ENCODE measurements around the gene PHOX2A. TPM values are rescaled to one million over a fixed set of nuclear protein-coding genes. Genes with fewer than 3 reads are reported as not detected.

PHOX2A gene
- total and polyA plus RNA-seq, 3 donors from 2014 or later: 1.3 to 2.0 (median 1.6) TPM

DNA sequence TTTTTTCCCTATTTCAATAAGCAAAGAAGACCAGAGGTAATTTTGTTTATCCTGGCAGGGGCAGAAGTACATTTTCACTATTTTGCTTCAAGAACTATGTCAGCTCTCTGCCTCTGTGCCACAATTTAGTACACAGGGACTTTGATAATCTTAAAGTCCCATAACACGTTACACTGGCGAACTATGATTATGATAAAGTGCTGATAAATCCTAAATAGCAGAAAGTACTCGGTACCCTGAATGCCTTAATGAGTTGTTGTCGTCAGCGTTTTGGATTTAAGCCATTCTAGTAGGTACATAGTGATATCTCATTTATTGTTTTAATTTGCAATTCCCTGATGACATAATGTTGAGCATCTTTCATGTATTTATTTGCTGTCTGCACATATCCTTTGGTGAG, 16.6 kb upstream of the PHOX2A start:
- TF ChIP-seq CTCF (IDR thresholded peaks at IDR 0.05): no peak
- TF ChIP-seq POLR2A (IDR thresholded peaks at IDR 0.05): no peak
- Histone ChIP-seq H3K9me3 (no peaks in the 10 kb centered on the region), H3K27me3 (no peaks in the 10 kb centered on the region), H3K4me3 (no peak overlapping the region), H3K27ac (no peak overlapping the region), H3K36me3 (ENCODE audit: low read depth, missing control alignments) (no peaks in the 10 kb centered on the region), H3K4me1 (no peaks in the 10 kb centered on the region)
- no peak for DNase-seq
- WGBS, 2 donors: 48 to 55% methylated on average over 5 of the region's 5 CpGs
- intact Hi-C loops (cut with DNase I; ENCODE audit: low total_unique reads): no loop called here

GRCh38 chr11:72259490-72259889, 15.5 kb upstream of the PHOX2A start:
- Histone ChIP-seq H3K4me3 (no peak overlapping the region), H3K27ac (no peak overlapping the region), H3K4me1 (no peaks in the 10 kb centered on the region), H3K36me3 (ENCODE audit: low read depth, missing control alignments) (no peaks in the 10 kb centered on the region), H3K27me3 (no peaks in the 10 kb centered on the region), H3K9me3 (no peaks in the 10 kb centered on the region)
- no peak for DNase-seq
- intact Hi-C loops (cut with DNase I; ENCODE audit: low total_unique reads): no loop called here
- TF ChIP-seq POLR2A (IDR thresholded peaks at IDR 0.05) (no peak), CTCF (IDR thresholded peaks at IDR 0.05) (no peak)
- 82 to 83% methylated on average over 2 of the region's 2 CpGs for WGBS, 2 donors

- no peak for DNase-seq
These were observed 13.6 kb upstream of the PHOX2A start for GRCh38 chr11:72257570-72257969.

DNA sequence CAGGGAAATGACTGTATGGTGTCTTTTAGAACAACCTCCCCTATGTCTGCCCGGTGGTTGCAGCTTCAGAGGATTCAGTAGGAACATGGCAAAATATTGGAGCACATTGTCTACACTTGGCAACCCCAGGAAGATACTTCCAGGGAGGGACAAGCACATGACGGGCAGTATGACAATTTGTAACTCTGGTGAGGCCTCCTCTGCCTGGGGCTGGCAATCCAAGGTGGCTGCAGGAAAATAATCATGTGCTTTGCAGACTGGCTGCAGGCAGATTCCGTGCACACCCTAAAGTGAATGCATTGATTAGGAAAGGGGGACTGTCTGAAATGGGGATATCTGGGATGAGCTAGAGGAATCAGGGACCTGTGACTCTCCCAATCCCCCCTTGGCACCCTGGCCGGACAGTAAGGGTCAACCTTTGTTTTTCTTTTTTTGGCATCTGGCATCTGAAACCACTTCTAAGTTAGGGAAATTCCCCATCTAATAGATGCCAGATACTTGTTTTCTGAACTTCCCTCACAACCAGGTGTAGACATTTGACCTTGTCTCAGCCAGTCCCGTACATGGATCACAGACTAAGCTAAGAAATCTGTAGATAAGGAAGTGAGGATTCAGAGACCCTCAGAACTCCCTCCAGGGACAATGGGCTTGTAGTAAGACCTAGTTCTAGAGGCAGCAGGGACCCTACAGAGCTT, 10.5 kb upstream of the PHOX2A start:
- no peak for TF ChIP-seq POLR2A (IDR thresholded peaks at IDR 0.05)
- TF ChIP-seq CTCF (IDR thresholded peaks at IDR 0.05): no peak
- Histone ChIP-seq H3K9me3 (no peaks in the 10 kb centered on the region), H3K36me3 (ENCODE audit: low read depth, missing control alignments) (no peaks in the 10 kb centered on the region), H3K4me3 (no peak overlapping the region), H3K27me3 (no peaks in the 10 kb centered on the region), H3K27ac (no peak overlapping the region), H3K4me1 (no peaks in the 10 kb centered on the region)
- intact Hi-C loops (cut with DNase I; ENCODE audit: low total_unique reads): no loop called here
- DNase-seq: no peak
- 84 to 86% methylated on average over 5 of the region's 5 CpGs for WGBS, 2 donors

More at GRCh38 chr11:72257570-72257969, 13.6 kb upstream of the PHOX2A start:
- WGBS, 2 donors: 93 to 99% methylated on average over 2 of the region's 2 CpGs
- Histone ChIP-seq H3K27ac (no peak overlapping the region), H3K36me3 (ENCODE audit: low read depth, missing control alignments) (no peaks in the 10 kb centered on the region), H3K4me3 (no peak overlapping the region), H3K9me3 (no peaks in the 10 kb centered on the region), H3K4me1 (no peaks in the 10 kb centered on the region), H3K27me3 (no peaks in the 10 kb centered on the region)
- TF ChIP-seq CTCF (IDR thresholded peaks at IDR 0.05) (no peak), POLR2A (IDR thresholded peaks at IDR 0.05) (no peak)
- intact Hi-C loops (cut with DNase I; ENCODE audit: low total_unique reads): no loop called here

GRCh38 chr11:72253392-72253791, 9.4 kb upstream of the PHOX2A start:
- no peaks in the 10 kb centered on the region for H3K36me3 ChIP-seq (ENCODE audit: low read depth, missing control alignments)
- H3K4me3 ChIP-seq: no peak overlapping the region
- H3K9me3 ChIP-seq: no peaks in the 10 kb centered on the region
- H3K4me1 ChIP-seq: no peaks in the 10 kb centered on the region
- no peak for TF ChIP-seq POLR2A (IDR thresholded peaks at IDR 0.05)
- no peak for TF ChIP-seq CTCF (IDR thresholded peaks at IDR 0.05)
- 90 to 92% methylated on average over 3 of the region's 3 CpGs for WGBS, 2 donors
- DNase-seq: no peak
- no peaks in the 10 kb centered on the region for H3K27me3 ChIP-seq
- intact Hi-C loops (cut with DNase I; ENCODE audit: low total_unique reads): no loop called here
- H3K27ac ChIP-seq: no peak overlapping the region
